GM12872 (cell line): ENCODE measurements around the gene NRTN.

Experiments
- CTCF ChIP-seq: IDR thresholded peaks from 3 replicates; pipeline ENCODE4 v1.5.1; 2011; ENCODE audit warnings: low read depth, mild to moderate bottlenecking, low read length, moderate library complexity; ENCODE audit not compliant: insufficient read depth

NRTN gene

GRCh38 chr19:5827342-5827890 is 22.5 kb downstream of the NRTN start:
- no peak for TF ChIP-seq CTCF

- no peak for TF ChIP-seq CTCF
Observed at GRCh38 chr19:5827891-5828660, 23.2 kb downstream of the NRTN start.

GRCh38 chr19:5828661-5829566 is 24.0 kb downstream of the NRTN start:
- TF ChIP-seq CTCF = no peak

GRCh38 chr19:5829567-5830310 is 24.9 kb downstream of the NRTN start:
- TF ChIP-seq CTCF = no peak

- no peak for TF ChIP-seq CTCF
Observed at GRCh38 chr19:5831159-5831558, 26.3 kb downstream of the NRTN start.

GRCh38 chr19:5832061-5832460 is 27.2 kb downstream of the NRTN start:
- no peak for TF ChIP-seq CTCF
